ENCODE data around the gene R3HDM1. TPM values are rescaled to one million over a fixed set of nuclear protein-coding genes. Genes with fewer than 3 reads are reported as not detected.

The R3HDM1 gene
- polyA plus RNA-seq, 2 of the 4 experiments (the other 2 are of a cell fraction) = 27.6 to 63.3 TPM

DNA sequence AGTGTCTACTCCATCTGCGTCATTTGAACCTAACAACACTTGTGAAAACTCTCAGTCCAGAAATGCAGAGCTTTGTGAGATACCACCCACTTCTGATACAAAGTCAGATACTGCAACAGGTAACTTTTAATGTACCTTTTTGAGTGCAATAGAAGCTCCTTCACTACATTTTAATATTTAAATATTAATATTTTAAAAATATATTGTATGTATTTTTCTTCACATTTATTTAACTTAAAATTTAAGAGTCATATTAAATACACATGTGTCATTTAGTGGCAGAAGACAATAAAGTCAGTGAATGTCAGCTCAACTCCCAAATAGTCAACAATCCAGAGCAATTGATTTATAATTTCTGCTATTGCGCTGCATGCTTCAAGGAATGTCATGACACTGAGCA lies 224.3 kb downstream of the R3HDM1 start (continued):
- TF ChIP-seq, protein P1, sequence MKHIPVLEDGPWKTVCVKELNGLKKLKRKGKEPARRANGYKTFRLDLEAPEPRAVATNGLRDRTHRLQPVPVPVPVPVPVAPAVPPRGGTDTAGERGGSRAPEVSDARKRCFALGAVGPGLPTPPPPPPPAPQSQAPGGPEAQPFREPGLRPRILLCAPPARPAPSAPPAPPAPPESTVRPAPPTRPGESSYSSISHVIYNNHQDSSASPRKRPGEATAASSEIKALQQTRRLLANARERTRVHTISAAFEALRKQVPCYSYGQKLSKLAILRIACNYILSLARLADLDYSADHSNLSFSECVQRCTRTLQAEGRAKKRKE (CRISPR knock-in tag; IDR thresholded peaks at IDR 0.05; ENCODE audit: low read depth) = no peak

DNA sequence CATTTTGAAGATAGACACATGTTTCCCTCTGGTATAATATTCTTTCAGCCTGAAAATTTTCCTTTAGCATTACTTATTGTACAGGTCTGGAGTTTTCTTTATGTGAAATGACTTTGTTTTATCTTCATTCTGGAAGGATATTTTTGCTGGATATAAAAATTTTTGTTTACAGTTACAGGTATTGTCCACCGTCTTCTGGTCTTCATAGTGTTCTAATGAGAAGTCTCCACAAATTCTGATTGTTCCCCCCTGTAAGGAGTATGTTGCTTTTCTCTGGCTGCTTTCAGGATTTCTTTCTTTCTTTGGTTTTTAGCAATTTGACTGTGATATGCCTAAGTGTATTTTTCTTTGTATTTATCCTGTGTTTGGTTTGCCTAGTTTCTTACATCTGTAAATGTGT lies 225.4 kb downstream of the R3HDM1 start:
- no peak overlapping the region for H3K4me2 ChIP-seq
- ATAC-seq (no peak), FAIRE-seq (no peak), DNase-seq (ENCODE audit: low read depth in 1 of 2, low spot score in 1 of 2) (no peak)
- peaks cover 25% of the 10 kb centered on the region for H3K9me3 ChIP-seq
- CTCF ChIA-PET = interaction anchor here (1.1 kb wide), 1 partner anchor 10 kb away, joined by 3 read pairs; no protein-coding TSS in a partner anchor
- H3K4me1 ChIP-seq = no peaks in the 10 kb centered on the region
- 94% methylated on average over 1 of the region's 1 CpG for WGBS (ENCODE audit: missing lambda C conversion rate)
- H3K27ac ChIP-seq = no peak overlapping the region
- POLR2A ChIA-PET = no interaction called here
- TF ChIP-seq, protein P2, sequence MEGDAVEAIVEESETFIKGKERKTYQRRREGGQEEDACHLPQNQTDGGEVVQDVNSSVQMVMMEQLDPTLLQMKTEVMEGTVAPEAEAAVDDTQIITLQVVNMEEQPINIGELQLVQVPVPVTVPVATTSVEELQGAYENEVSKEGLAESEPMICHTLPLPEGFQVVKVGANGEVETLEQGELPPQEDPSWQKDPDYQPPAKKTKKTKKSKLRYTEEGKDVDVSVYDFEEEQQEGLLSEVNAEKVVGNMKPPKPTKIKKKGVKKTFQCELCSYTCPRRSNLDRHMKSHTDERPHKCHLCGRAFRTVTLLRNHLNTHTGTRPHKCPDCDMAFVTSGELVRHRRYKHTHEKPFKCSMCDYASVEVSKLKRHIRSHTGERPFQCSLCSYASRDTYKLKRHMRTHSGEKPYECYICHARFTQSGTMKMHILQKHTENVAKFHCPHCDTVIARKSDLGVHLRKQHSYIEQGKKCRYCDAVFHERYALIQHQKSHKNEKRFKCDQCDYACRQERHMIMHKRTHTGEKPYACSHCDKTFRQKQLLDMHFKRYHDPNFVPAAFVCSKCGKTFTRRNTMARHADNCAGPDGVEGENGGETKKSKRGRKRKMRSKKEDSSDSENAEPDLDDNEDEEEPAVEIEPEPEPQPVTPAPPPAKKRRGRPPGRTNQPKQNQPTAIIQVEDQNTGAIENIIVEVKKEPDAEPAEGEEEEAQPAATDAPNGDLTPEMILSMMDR (IDR thresholded peaks at IDR 0.05) = no peak
- TF ChIP-seq MYC (IDR thresholded peaks at IDR 0.05; ENCODE audit: borderline replicate concordance, low read length) (no peak), JUNB (IDR thresholded peaks at IDR 0.05) (no peak), BHLHE40 (IDR thresholded peaks at IDR 0.05; ENCODE audit: low read depth, low read length) (no peak), SMC3 (IDR thresholded peaks at IDR 0.05) (no peak)
- TF ChIP-seq, protein P3, sequence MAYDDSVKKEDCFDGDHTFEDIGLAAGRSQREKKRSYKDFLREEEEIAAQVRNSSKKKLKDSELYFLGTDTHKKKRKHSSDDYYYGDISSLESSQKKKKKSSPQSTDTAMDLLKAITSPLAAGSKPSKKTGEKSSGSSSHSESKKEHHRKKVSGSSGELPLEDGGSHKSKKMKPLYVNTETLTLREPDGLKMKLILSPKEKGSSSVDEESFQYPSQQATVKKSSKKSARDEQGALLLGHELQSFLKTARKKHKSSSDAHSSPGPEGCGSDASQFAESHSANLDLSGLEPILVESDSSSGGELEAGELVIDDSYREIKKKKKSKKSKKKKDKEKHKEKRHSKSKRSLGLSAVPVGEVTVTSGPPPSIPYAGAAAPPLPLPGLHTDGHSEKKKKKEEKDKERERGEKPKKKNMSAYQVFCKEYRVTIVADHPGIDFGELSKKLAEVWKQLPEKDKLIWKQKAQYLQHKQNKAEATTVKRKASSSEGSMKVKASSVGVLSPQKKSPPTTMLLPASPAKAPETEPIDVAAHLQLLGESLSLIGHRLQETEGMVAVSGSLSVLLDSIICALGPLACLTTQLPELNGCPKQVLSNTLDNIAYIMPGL (CRISPR knock-in tag; IDR thresholded peaks at IDR 0.05; ENCODE audit: borderline replicate concordance) = no peak
- no peak overlapping the region for H3K4me3 ChIP-seq

DNA sequence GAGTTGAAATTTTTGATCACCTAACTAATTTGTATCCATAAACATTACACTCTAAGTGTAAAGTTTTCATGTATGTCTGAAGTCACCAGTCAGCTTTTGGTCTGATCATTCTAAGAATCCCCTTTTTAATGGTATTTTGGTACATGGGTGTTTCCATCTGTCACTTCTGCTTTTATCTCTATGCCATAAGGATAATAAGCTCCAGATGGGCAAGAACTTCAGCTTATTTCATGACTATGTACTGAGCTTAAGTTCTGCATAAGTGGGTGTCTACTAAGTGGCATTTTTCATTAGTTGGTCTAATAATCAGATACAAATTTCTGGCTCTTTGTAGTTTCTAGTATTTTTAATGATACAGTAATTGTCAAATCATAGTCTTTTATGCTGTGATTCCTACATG lies 230.7 kb downstream of the R3HDM1 start:
- H3K9me3 ChIP-seq = peaks cover 8% of the 10 kb centered on the region
- FAIRE-seq = no peak
- H3K4me1 ChIP-seq = no peaks in the 10 kb centered on the region
- no peak overlapping the region for H3K27ac ChIP-seq
- H3K4me3 ChIP-seq = no peak overlapping the region
- no peak for TF ChIP-seq CHD2 (IDR thresholded peaks at IDR 0.05; ENCODE audit: low read length, partially characterized antibody)
- no peak for TF ChIP-seq KDM1A (IDR thresholded peaks at IDR 0.05; ENCODE audit: low read depth)
- no peak for TF ChIP-seq HOXB5 (CRISPR knock-in tag; IDR thresholded peaks at IDR 0.05)
- no peak for TF ChIP-seq CBX8 (IDR thresholded peaks at IDR 0.05)
- TF ChIP-seq, protein P4, sequence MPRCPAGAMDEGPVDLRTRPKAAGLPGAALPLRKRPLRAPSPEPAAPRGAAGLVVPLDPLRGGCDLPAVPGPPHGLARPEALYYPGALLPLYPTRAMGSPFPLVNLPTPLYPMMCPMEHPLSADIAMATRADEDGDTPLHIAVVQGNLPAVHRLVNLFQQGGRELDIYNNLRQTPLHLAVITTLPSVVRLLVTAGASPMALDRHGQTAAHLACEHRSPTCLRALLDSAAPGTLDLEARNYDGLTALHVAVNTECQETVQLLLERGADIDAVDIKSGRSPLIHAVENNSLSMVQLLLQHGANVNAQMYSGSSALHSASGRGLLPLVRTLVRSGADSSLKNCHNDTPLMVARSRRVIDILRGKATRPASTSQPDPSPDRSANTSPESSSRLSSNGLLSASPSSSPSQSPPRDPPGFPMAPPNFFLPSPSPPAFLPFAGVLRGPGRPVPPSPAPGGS (IDR thresholded peaks at IDR 0.05) = no peak
- H3K4me2 ChIP-seq = no peak overlapping the region
- ChIA-PET CTCF (interaction anchor here (1.4 to 2.9 kb wide), 2 partner anchors 18 to 36 kb away, joined by 3 to 10 read pairs; no protein-coding TSS in a partner anchor), POLR2A (no interaction called here)
- ATAC-seq = no peak
- DNase-seq (ENCODE audit: low read depth in 1 of 2, low spot score in 1 of 2) = no peak

DNA sequence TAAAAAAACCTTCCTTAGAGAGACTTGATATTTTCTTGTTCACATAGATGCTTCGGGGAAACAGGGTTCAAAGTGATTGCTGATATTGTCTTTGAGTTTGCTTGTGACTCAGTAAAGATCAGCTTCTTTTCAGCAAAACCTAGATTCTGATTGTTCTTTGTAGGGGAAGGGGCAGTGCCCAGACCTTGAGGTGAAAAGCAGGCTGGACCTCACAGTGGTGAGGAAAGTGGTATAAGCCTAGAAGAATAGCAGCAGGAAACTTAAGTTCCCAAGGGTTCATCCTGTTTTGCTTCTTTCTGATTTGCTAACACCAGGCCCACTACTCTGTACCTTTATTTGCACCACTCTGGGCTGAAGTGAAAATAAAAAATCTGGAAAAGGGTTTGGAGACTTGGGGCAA lies 231.2 kb downstream of the R3HDM1 start:
- ChIA-PET POLR2A (interaction anchor here (1.0 kb wide), 1 partner anchor 21 kb away, joined by 3 read pairs; no protein-coding TSS in a partner anchor), CTCF (interaction anchor here (0.8 to 2.9 kb wide), 3 partner anchors 10 to 35 kb away, joined by 3 to 10 read pairs (median 3); no protein-coding TSS in a partner anchor)
- DNase-seq (ENCODE audit: low read depth in 1 of 2, low spot score in 1 of 2) (no peak), FAIRE-seq (no peak), ATAC-seq (no peak)
- 96% methylated on average over 1 of the region's 1 CpG for WGBS (ENCODE audit: missing lambda C conversion rate)
- H3K4me3 ChIP-seq = no peak overlapping the region
- H3K4me2 ChIP-seq = no peak overlapping the region
- H3K27ac ChIP-seq = no peak overlapping the region
- TF ChIP-seq HOXA7 (CRISPR knock-in tag; IDR thresholded peaks at IDR 0.05) (no peak), RAD21 (conservative IDR thresholded peaks at IDR 0.05 in 1 of 2, IDR thresholded peaks at IDR 0.05 in 1 of 2) (no peak), KDM5A (IDR thresholded peaks at IDR 0.05) (no peak), CBX2 (IDR thresholded peaks at IDR 0.05; ENCODE audit: borderline replicate concordance, low read depth) (no peak), BHLHE40 (IDR thresholded peaks at IDR 0.05; ENCODE audit: low read depth, low read length) (no peak), HDAC2 (IDR thresholded peaks at IDR 0.05) (no peak), CBX8 (IDR thresholded peaks at IDR 0.05) (no peak), RNF2 (IDR thresholded peaks at IDR 0.05; ENCODE audit: borderline replicate concordance, low read depth) (no peak), FOXS1 (CRISPR knock-in tag; IDR thresholded peaks at IDR 0.05) (no peak), FOSB (CRISPR knock-in tag; IDR thresholded peaks at IDR 0.05) (no peak), POLR2AphosphoS2 (conservative IDR thresholded peaks at IDR 0.05; ENCODE audit: low read length) (no peak), EP300 (IDR thresholded peaks at IDR 0.05) (no peak), EHF (CRISPR knock-in tag; IDR thresholded peaks at IDR 0.05) (no peak), SMC3 (IDR thresholded peaks at IDR 0.05) (no peak), POLR2A (IDR thresholded peaks at IDR 0.05; ENCODE audit: low read length) (no peak)
- TF ChIP-seq, protein P5, sequence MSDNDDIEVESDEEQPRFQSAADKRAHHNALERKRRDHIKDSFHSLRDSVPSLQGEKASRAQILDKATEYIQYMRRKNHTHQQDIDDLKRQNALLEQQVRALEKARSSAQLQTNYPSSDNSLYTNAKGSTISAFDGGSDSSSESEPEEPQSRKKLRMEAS (IDR thresholded peaks at IDR 0.05) = no peak
- no peaks in the 10 kb centered on the region for H3K4me1 ChIP-seq
- peaks cover 3% of the 10 kb centered on the region; the same call in 2 of the 3 replicates for H3K9me3 ChIP-seq

All from A549 (cell line).